Left kidney (tissue), 2 donors: Measurements from ENCODE around the gene ITFG1. TPM values are rescaled to one million over a fixed set of nuclear protein-coding genes. Genes with fewer than 3 reads are reported as not detected.
"Not testable (repeated sequence)": the region's sequence is repeated elsewhere in the genome, so short reads cannot be mapped to it uniquely, and the experiment has no call there.

Experiments
- DNase-seq: peaks from one replicate; pipeline ENCODE4 v3.0.0-alpha.2; 2013
- polyA plus RNA-seq: library from polyadenylated mRNA; unstranded; fragments of 120-200 nt; gene quantifications from one replicate; pipeline ENCODE4 v1.2.1, GENCODE V29; 2013; ENCODE audit not compliant: insufficient read length

Gene ITFG1
- polyA plus RNA-seq, 1 donor, result 117 TPM

DNA sequence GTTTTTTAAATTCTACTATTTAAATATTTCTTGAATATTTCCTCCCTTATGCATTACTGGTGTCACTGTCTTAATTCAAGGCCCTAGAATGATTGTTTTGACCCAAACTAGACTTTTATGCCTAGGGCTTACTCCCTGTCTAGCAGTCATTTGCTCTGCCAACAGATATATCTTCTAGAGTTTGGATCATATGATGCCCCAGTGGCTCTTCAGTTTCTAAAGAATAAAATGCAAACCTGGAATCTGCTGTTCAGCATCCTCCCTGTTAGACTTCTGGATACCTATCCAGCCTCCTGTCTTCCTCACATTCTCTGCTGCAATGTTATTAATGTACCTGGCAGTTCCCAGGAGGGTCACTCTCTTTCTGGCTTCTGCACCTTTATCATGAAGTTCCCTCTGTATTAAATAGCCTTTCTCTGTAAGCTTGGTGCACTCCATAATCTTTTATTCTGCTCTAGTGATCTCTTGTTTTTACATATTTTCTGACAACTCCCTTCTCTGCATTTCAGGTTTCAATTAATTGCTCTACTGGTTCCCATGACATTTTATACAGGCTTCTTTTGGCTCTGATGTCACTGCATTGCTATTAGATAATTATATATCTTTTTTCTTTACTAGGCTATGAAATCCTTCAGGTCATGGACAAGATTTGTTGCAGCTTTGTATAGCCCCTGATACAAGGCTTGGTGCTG lies 15.9 kb upstream of the ITFG1 start:
- DNase-seq, result no peak

DNA sequence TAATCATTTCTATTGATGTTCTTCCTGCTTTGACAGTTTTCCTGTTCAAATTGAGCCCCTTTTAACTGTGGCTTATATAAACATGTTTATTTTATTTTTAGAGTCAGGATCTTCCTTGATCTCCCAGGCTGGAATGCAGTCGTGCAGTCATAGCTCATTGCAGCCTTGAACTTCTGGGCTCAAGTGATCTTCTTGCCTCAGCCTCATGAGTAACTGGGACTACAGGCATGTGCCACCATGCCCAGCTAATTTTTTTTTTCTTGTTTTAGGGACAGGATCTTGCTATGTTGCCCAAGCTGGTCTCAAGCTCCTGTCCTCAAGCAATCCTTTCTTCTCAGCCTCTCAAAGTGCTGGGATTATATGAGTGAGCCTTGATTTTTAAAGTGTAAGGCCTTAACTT lies 14.9 kb upstream of the ITFG1 start:
- DNase-seq, result no peak

DNA sequence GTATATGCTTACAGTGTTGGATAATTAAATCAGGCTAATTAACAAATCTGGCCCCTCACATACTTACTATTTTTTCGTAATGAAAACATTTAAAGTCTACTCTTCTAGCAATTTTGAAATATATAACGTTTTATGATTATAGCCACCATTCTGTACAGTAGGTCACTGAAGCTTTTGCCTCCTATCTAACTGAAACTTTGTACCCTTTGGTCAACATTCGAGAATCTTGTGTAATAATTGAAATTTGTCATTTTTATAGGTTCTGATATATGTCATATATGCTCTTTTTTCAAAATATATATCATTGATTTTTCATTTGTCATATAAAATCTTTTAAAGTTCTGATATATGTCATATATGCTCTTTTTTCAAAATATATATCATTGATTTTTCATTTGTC lies 12.9 kb upstream of the ITFG1 start:
- no peak for DNase-seq

DNA sequence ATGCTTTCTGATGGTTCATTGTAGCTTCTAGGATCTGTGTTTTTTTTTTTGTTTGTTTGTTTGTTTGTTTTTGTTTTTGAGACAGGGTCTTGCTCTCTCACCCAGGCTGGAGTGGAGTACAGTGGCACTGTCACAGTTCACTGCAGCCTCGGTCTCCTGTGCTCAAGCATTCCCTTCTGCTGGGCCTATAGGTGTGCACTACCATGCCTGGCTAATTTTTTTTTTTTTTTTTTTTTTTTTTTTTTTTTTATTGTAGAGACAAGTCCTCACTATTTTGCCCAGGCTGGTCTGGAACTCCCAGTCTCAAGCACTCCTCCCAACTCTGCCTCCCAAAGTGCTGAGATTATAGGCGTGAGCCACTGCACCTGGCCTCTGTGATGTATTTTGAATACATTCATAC lies 12.1 kb upstream of the ITFG1 start:
- not testable (repeated sequence) for DNase-seq

DNA sequence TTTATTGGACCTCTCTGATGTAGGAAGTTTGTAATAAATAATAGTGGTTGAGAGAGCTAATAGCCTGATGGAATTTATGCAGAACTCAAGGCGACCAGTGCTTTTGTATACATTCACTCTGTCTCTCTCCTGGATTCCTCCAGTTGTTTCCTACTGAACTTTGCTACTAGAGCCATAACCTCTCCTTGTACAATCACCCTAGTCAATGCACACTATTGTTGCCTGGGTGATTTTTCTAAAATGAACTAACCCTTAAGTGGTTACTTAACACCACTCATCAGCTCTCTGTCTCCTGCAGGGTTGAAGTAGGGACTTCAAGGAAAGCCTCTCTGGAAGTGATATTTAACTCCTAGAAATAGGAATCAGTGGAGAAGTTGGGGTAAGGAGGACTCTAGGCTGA lies 9.9 kb upstream of the ITFG1 start:
- DNase-seq, result no peak

DNA sequence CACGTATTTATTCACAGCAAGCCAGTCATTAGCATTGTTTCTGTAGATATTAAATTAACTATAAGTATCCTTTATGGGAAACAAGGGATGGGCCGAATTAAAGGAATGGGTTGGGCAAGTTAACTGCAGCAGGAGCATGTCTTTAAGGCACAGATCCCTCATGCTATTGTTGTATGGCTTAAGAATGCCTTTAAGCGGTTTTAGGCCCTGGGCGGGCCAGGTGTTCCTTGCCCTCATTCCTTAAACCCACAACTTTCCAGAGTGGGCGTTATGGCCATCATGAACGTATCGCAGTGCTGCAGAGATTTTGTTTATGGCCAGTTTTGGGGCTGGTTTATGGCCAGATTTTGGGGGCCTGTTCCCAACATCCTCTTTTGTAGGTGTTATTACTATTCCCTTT lies 9.3 kb upstream of the ITFG1 start:
- no peak for DNase-seq

DNA sequence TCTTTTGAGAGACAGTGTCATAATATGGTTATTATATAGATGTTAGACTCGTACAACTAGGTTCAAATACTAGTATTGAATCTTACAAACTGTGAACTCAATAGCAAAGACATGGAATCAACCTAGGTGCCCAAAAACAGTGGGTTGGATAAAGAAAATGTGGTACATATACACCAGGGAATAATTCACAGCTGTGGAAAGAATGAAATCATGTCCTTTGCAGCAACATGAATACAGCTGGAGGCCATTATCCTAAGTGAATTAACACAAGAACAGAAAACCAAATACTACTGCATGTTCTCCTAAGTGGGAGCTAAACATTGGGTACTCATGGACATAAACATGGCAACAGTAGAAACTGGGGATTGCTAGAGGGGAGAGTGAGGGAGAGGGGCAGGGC lies 8.4 kb upstream of the ITFG1 start:
- DNase-seq, result no peak

DNA sequence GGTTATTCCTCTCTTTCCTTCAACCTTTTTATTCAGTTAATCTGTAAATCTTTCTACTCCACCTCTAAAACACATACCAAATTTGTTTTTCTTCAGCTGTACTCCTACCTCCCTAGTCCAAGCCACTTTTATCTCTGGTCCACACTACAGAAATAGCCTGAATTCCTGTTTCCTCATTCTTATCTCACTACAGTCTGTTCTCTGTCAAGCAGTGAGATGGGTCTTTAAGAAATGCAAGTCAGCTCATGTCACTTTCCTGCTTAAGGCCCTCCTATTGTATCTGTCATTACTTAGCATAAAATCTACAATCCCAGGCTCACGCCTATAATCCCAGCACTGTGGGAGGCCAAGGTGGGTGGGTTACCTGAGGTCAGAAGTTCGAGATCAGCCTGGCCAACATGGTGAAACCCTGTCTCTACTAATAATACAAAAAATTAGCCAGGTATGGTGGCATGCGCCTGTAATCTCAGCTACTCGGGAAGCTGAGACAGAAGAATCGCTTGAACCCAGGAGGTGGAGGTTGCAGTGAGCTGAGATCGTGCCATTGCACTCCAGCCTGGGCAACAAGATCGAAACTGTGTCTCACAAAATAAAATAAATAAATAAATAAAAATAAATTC lies 7.3 kb upstream of the ITFG1 start:
- not testable (repeated sequence) for DNase-seq

DNA sequence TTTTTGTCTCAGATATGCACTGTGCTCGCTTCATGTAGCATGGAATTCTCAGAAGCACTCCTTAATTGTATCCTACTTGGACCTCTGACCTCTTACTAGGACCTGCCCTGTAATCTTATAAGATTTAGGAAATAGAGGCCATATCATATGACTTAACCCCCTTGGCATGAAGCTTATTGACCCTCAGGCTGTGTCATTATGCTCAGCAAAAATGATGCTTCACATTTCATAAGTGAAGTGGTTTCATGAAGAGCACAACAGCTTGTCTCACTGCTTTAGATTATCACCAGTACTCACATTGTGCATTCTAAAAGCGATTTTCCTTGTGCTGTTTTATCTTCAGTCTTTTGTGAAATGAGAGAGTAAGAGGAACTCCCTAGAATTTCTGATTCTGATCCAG lies 6.6 kb upstream of the ITFG1 start:
- DNase-seq, result no peak

DNA sequence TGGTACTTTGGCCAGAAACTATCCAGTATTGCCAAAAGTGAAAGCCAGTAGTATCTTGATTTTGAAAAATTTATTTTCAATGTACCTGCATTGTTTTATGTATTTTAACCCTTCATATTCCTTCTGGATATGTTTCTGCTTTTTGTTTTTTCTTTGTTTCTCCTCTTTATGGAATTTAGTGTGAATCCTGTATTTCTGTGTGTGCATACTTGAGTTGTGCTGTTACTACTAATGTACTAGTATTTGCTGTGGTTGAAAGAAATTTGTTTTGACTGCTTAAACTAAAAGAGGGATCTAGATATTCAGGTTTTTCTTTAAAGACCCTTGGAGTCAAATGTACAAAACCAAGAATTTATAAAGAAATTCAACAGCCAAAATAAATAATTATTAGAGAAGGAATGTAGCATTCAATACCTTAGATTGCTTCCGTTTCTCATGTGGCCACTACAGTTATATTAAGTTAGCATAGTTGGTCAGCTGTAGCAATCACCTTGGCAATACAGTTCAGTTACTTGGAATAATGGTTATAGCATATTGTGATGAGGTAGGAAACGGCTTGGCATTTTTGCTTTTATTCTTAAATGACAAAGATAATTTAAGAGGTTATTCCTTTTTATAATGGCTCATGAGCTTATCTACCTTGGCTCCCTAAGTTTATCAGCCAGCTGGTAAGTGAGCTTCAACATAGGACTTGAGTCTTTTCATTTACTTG lies 5.2 kb upstream of the ITFG1 start:
- DNase-seq, result no peak

DNA sequence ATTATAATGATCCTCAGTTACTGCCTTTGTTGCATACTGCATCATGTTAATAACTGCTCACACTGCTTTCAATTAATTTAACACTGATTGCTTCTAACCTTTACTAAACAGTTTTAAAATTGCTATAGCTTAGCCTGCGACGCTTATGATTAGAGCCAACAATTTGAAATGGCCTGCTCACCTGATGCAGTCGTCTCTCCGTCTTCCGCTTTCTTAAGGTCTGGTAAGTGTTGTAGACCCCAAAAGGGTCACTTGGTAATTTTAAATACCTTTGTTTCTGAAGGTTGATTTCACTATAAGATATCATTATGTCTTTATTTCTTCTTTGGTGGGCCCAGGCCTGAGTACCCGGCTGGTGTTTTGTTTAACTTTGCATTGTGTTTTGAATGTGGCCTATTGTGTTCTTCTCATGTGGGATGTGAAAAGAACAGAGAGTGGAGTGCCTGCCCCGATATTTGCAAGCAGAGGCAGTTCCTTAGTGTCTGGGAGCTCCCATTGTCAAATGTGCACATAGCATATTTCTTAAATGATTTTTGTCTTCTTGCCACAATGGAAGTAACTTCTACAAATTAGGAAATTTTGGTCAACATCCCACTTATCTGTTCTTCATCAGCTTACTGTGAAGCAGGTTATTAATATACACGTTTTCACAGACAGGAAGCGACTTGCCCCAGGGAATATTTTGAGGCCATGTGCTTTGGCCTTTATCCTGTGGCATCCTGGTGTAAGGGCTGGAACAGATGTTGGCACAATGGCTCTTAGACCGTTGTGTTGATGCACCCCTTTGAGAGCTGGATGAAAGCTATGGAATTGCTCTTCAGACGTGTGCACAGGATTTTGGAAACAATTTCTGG lies 3.1 kb upstream of the ITFG1 start:
- DNase-seq, result no peak

DNA sequence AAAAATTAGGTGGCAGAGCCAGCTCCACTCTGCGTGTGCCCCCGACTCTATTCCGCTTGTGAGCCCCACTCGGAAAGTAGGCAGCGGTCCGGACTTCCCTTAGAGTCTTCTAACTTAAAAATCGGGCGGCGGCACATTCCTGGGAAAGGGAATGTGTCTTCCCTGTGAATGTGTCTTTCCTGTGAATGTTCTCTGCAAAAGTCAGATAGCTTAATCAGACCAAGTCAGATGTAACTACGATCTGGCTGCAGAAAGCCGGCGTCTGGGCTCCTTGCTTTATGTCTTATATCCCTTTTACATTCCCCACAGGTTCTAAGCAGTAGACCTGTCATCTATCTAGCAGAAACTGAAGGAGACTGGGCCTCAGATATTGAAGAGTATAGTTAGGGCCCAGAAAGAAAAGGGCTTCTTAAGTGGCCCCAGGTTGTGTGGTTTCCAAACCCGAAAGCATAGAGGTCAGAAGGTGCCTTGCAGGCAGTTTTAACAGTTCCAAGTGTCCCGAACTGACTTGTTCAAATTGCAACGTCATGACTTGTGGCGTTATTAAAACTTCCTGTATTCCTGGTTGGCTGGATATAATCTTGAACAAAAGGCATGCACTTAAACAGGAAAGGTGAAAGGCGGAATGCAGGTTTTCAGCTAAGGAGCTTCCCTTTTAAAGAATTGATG lies 869 bp upstream of the ITFG1 start:
- peak; percentile 35 for DNase-seq

DNA sequence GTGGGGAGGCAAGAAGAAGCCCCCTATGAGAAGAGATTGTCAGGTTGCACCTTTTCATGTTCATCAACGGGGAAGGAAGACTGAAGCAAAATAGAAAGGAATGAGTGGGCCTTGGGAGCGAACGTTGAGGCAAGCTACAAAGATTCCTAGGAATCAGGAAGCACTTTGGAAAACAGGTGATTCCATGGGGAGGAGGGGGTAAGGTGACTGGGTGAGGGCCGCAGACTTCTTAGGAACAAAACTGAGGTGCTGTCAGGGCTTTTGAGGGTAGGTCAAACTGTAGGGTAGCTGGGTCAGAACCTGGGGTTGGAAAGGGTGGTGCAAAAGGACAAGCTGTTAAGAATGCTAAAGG lies 528 bp downstream of the ITFG1 start:
- no peak for DNase-seq

DNA sequence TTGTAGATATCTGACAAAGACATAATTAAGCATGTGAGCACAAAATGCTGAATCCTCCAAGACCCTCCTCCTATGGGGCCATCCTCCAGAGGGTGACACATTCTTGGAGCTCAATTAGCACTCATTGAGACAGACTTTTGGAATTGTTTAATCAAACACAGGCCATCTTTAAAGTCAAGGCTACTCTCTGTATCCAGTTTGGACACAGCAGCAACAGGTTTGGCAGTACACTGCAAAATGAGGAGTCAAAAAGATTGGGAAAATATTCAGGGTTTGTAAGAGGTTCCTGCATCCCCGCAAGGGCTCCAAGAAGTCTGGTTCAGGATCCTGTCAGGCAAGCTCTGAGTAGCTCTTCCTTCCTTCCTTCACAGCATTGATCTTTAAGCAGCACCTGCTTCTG lies 1.3 kb downstream of the ITFG1 start:
- DNase-seq, result no peak

DNA sequence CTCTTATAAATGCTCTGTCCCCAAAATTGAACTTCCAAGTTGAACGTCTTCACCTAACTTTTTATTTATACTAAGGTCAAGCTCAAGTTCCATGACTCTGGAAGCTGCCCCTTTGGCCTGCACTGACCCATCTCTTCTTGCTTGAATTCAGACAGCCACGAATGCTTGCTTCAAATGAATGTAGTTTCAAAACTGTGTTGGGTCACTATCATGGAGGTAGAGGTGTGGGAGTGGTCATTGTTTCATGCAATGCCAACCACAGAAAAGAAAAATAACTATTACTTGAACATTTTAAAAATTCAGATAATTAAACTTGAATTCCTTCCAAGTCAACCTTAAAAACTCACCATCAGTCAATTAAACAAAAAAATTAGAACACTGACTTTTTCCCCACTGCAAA lies 2.5 kb downstream of the ITFG1 start:
- DNase-seq, result no peak

DNA sequence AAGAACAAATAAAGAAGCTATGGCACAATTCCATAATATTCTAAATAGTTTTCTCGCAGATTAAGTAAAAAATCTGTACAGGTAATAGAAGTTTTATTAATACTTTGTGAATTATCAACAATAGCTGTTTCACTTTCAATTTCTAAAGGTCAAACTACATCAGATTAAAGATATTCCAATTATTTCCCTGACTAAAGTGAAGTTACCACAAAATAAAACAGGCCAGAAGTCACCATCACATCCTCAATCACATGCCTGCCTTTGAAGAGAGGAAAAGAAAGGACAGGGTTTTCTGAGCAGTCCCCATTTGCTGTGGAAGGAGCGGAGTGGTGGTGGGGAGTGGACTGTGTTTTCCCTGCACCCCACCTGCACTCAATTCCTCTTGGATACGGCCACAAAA lies 11.1 kb downstream of the ITFG1 start:
- no peak for DNase-seq

DNA sequence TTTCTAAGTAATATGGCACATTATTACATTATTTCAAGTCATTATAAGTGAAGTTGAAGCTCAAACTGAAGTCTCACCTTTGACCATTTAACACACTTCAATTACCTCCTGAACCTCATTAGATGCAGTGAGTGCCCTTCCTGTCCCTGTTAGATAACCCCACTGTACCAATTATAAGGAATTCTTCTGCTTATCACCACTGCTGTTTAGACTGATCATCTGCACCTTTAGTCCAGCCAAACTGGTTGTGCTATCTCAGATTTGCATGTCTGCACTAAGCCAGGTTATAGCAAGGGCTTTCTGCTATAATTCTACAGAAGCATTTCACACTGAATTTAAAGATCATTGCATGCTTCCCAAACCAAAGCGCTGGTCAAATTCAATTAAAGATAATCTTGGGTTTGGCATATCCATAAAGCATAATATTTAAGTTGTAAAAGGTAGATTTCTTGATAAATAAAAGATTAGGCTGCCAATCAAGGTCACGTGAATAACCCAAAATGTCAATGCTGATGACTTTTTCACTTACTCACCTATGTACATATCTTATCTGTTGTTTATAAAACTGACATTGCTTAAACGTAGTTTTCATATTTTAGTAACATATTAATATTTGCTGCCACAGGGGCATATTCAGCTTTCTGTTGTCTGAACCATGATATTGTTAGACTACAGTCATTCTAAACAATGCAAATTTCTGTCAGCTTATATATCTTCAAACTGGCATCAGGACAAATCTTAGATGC lies 11.9 kb downstream of the ITFG1 start:
- no peak for DNase-seq

DNA sequence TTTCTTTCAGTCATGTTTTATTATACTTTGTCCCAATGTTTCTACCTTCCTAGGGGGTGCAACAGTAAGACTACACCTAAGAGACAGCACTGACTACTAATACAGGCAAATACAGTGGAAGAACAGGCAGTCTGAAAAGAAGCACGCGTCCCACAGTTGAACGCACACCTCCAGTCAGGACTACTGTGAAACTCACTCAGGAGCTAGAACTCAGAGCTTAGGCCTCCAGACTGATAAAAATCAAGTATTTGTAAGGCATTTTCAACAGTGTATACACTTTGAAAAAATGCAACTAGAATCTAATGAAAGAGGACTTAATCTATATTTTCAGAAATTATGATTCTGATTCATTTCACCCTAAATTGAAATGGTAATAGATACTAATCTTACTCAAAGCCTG lies 14.4 kb downstream of the ITFG1 start:
- no peak for DNase-seq

DNA sequence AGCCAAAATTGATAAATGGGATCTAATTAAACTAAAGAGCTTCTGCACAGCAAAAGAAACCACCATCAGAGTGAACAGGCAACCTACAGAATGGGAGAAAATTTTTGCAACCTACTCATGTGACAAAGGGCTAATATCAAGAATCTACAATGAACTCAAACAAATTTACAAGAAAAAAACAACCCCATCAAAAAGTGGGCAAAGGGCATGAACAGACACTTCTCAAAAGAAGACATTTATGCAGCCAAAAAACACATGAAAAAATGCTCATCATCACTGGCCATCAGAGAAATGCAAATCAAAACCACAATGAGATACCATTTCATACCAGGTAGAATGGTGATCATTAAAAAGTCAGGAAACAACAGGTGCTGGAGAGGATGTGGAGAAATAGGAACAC lies 18.0 kb downstream of the ITFG1 start:
- DNase-seq, result not testable (repeated sequence)

DNA sequence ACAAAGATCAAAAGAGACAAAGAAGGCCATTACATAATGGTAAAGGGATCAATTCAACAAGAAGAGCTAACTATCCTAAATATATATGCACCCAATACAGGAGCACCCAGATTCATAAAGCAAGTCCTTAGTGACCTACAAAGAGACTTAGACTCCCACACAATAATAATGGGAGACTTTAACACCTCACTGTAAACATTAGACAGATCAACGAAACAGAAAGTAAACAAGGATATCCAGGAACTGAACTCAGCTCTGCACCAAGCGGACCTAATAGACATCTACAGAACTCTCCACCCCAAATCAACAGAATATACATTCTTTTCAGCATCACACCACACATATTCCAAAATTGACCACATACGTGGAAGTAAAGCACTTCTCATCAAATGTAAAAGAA lies 20.8 kb downstream of the ITFG1 start:
- DNase-seq, result not testable (repeated sequence)

DNA sequence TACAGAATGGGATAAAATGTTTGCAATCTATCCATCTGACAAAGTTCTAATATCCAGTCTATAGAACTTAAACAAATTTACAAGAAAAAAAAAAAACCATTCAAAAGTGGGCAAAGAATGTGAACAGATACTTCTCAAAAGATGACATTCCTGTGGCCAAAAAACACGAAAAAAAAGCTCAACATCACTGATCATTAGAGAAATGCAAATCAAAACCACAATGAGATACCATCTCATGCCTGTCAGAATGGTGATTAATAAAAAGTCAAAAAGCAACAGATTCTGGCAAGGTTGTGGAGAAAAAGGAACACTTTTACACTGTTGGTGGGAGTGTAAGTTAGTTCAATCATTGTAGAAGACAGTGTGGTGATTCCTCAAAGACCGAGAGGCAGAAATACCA lies 26.6 kb downstream of the ITFG1 start:
- not testable (repeated sequence) for DNase-seq
